Uterus (tissue), 2 donors: ENCODE results near the gene SHC2.

Source experiments
- POLR2A ChIP-seq, 2 donors: fragments of 450-650 bp; IDR thresholded peaks; one replicate each; pipeline ENCODE4 v1.6.1; 2016; ENCODE audit warnings: antibody characterized with exemption in 2 of 2, mild to moderate bottlenecking in 1 of 2, moderate library complexity in 1 of 2
- TF ChIP-seq, protein P1 (sequence below), 4 experiments: fragments of 200-600 bp in 2 of 4; fragments of 450-650 bp in 2 of 4; sonication (generic) in 2 of 4; IDR thresholded peaks; one replicate each; pipeline ENCODE4 v1.5.1; 2016 to 2019; ENCODE audit warnings: antibody characterized with exemption in 4 of 4, mild to moderate bottlenecking in 2 of 4, moderate library complexity in 1 of 4

DNA sequence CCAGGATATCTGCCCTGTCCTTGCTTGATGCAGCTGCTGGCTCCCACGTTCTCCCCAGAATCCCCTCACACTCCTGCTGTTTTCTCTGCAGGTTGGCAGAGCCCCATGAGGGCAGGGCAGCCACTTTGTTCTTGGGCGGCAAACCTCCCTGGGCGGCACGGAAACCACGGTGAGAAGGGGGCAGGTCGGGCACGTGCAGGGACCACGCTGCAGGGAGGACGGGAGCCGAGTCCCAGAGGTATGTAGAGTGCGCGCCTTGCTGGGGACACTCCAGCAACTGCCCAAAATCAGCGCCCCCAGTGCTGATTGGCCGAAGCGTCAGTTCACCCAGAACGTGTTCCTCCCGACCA, 86.0 kb downstream of the SHC2 start:
- TF ChIP-seq, protein P1, sequence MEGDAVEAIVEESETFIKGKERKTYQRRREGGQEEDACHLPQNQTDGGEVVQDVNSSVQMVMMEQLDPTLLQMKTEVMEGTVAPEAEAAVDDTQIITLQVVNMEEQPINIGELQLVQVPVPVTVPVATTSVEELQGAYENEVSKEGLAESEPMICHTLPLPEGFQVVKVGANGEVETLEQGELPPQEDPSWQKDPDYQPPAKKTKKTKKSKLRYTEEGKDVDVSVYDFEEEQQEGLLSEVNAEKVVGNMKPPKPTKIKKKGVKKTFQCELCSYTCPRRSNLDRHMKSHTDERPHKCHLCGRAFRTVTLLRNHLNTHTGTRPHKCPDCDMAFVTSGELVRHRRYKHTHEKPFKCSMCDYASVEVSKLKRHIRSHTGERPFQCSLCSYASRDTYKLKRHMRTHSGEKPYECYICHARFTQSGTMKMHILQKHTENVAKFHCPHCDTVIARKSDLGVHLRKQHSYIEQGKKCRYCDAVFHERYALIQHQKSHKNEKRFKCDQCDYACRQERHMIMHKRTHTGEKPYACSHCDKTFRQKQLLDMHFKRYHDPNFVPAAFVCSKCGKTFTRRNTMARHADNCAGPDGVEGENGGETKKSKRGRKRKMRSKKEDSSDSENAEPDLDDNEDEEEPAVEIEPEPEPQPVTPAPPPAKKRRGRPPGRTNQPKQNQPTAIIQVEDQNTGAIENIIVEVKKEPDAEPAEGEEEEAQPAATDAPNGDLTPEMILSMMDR (IDR thresholded peaks at IDR 0.05), result no peak
- no peak for TF ChIP-seq POLR2A (IDR thresholded peaks at IDR 0.05)
